ENCODE results near the gene MAD1L1.
"Not testable (repeated sequence)": the region's sequence is repeated elsewhere in the genome, so short reads cannot be mapped to it uniquely, and the experiment has no call there.

Gene MAD1L1

GRCh38 chr7:2173189-2173827 is 59.4 kb downstream of the MAD1L1 start:
- DNase-seq (ENCODE audit: low read depth), result no peak

- no peak for DNase-seq (ENCODE audit: low read depth)
Measured at GRCh38 chr7:2172311-2173188, 60.2 kb downstream of the MAD1L1 start.

- no peak for DNase-seq (ENCODE audit: low read depth)
Measured at GRCh38 chr7:2171855-2172254, 60.9 kb downstream of the MAD1L1 start.

- DNase-seq (ENCODE audit: low read depth), result no peak
Measured at GRCh38 chr7:2170576-2171521, 61.9 kb downstream of the MAD1L1 start.

GRCh38 chr7:2169923-2170575 is 62.7 kb downstream of the MAD1L1 start:
- no peak for DNase-seq (ENCODE audit: low read depth)

GRCh38 chr7:2168615-2169311 is 64.0 kb downstream of the MAD1L1 start:
- no peak for DNase-seq (ENCODE audit: low read depth)

- DNase-seq (ENCODE audit: low read depth), result no peak
Measured at GRCh38 chr7:2166625-2167280, 66.0 kb downstream of the MAD1L1 start.

- no peak for DNase-seq (ENCODE audit: low read depth)
Measured at GRCh38 chr7:2165610-2166594, 66.8 kb downstream of the MAD1L1 start.

GRCh38 chr7:2165239-2165609 is 67.5 kb downstream of the MAD1L1 start:
- DNase-seq (ENCODE audit: low read depth), result no peak

- DNase-seq (ENCODE audit: low read depth), result no peak
Measured at GRCh38 chr7:2164646-2165045, 68.1 kb downstream of the MAD1L1 start.

GRCh38 chr7:2163600-2164555 is 68.9 kb downstream of the MAD1L1 start:
- no peak for DNase-seq (ENCODE audit: low read depth)

- DNase-seq (ENCODE audit: low read depth), result no peak
Measured at GRCh38 chr7:2162959-2163358, 69.8 kb downstream of the MAD1L1 start.

GRCh38 chr7:2162004-2162902 is 70.5 kb downstream of the MAD1L1 start:
- not testable (repeated sequence) for DNase-seq (ENCODE audit: low read depth)

GRCh38 chr7:2159176-2159520 is 73.6 kb downstream of the MAD1L1 start:
- no peak for DNase-seq (ENCODE audit: low read depth)

- DNase-seq (ENCODE audit: low read depth), result no peak
Measured at GRCh38 chr7:2158331-2159175, 74.2 kb downstream of the MAD1L1 start.

Measured in T-helper 22 cell (primary cell).